Ovary (tissue), 9 donors: ENCODE data around the gene RPTOR. TPM values are rescaled to one million over a fixed set of nuclear protein-coding genes. Genes with fewer than 3 reads are reported as not detected.

ENCODE experiments used
- DNase-seq, 5 donors: peaks; one replicate each; pipeline ENCODE4 v3.0.0-alpha.2; 2019 to 2020
- H3K27ac ChIP-seq, 2 donors: fragments of 200-600 bp; one replicate each; pipeline versions ENCODE4 v1.5.1 to v1.8.0; 2019 to 2022
- H3K27me3 ChIP-seq: fragments of 200-600 bp; one replicate; pipeline ENCODE4 v1.8.0; 2022
- H3K36me3 ChIP-seq: fragments of 200-600 bp; sonication (generic); one replicate; pipeline ENCODE4 v1.5.1; 2019
- H3K4me1 ChIP-seq: one replicate; pipeline ENCODE4 v1.8.1; 2013; ENCODE audit warnings: mild to moderate bottlenecking, moderate library complexity; ENCODE audit not compliant: insufficient read depth
- H3K4me3 ChIP-seq: fragments of 200-600 bp; sonication (generic); one replicate; pipeline ENCODE4 v1.5.1; 2017
- H3K9me3 ChIP-seq, 2 donors: fragments of 200-600 bp in 1 of 2; sonication (generic) in 1 of 2; one replicate each; pipeline versions ENCODE4 v1.5.1 to v1.8.1; 2013 to 2019; ENCODE audit warnings: mild to moderate bottlenecking in 1 of 2, moderate library complexity in 1 of 2
- EP300 ChIP-seq: sonication (generic); formaldehyde crosslinking; IDR thresholded peaks from one replicate; pipeline ENCODE4 v1.6.1; 2017; ENCODE audit warnings: antibody characterized with exemption
- POLR2A ChIP-seq: fragments of 450-650 bp; IDR thresholded peaks from one replicate; pipeline ENCODE4 v1.6.1; 2017; ENCODE audit warnings: antibody characterized with exemption, mild to moderate bottlenecking, moderate library complexity
- WGBS, 3 donors: extraction: QIAGEN DNeasy Blood & Tissue Kit in 1 of 3; methylation state at CpG; one replicate each; pipeline versions ENCODE4 v1.1.5 to v1.1.7; 2013 to 2017; 5-methylcytosine and 5-hydroxymethylcytosine counted together
- intact Hi-C, 4 donors: fragments of 100-400 bp; cut with DNase I; formaldehyde crosslinking; loops; one replicate each; pipeline versions ENCODE4 v1.11.0 to v1.15.1; 2022 to 2023
- polyA plus RNA-seq, 2 donors: library from polyadenylated mRNA; stranded (reverse); fragments of 200-250 nt in 1 of 2; fragments of 350-450 nt in 1 of 2; fragmentation: Illumina TruSeq in 1 of 2; extraction: RNeasy Lipid Tissue Mini Kit (QIAGEN cat#74804) in 1 of 2; gene quantifications; one replicate each; pipeline ENCODE4 v1.2.3, GENCODE V29; 2013 to 2014
- total RNA-seq, 7 donors: library from RNA; depleted of rRNA in 2 of 7; stranded (reverse); fragments of >200 nt in 2 of 7; fragmentation: NEBNext Ultra II Directional in 3 of 7; extraction: Animal tissue kit (Norgen Biotek cat#: 25700) in 3 of 7; gene quantifications; one replicate each; pipeline versions ENCODE4 v1.1.0 to v1.2.4, GENCODE V29; 2016 to 2023
- TF ChIP-seq, protein P1 (sequence below), 3 donors: fragments of 450-650 bp in 2 of 3; fragments of 200-600 bp in 1 of 3; IDR thresholded peaks; one replicate each; pipeline versions ENCODE4 v1.5.1 to v1.8.0; 2016 to 2022; ENCODE audit warnings: antibody characterized with exemption in 3 of 3, mild to moderate bottlenecking in 1 of 3
- donor health status: DM: no; HTN: no; CAD: no; lungs with moderate emphysema.
- donor health status: DM: no; HTN: no; CAD: no.
- donor health status: Bipolar disorder and iron deficiency.
- donor health status: DM: yes; HTN: yes; CAD: no.
- donor health status: DM: no; HTN: no; CAD: no.
- donor health status: DM: yes; HTN: yes; CAD: no.

Gene RPTOR
- total and polyA plus RNA-seq, 9 donors = 11.1 to 41.9 (median 27.9) TPM

DNA sequence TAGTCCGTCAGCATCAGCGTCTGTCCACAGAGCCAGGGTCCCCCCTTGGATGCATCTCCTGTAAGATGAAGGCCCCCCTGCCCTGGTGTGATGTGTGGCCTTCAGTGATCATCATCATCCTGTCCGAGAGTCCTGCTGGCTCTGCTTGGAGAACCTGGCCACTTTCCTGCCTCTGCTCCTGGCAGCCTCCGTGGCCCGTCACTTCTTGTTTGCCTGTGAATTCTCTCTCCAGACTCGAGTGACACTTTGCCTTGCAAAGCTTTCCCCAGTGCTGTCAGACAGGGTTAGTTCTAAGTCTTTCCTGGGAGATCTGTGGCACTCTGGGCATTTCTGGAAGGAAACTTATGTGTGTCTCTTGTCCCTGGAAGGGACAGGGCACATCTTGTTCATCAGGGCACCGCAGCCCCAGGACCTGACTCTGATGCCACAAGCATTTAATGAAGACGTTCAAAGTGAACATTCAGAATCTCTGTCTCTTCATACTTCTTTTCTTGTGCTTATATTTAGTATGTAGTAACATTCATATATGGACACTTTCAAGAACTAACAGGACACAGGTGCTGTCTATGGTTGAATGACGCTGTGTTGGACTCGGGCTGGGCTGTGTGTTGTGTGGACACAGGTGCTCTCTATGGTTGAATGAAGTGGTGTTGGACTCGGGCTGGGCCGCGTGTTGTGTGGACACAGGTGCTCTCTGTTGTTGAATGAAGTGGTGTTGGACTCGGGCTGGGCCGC, 68.5 kb downstream of the RPTOR start:
- intact Hi-C loops = no loop called here
- Histone ChIP-seq H3K4me3 (no peak overlapping the region), H3K9me3 (no peaks in the 10 kb centered on the region), H3K4me1 (no peaks in the 10 kb centered on the region), H3K27me3 (no peaks in the 10 kb centered on the region), H3K36me3 (no peaks in the 10 kb centered on the region), H3K27ac (no peak overlapping the region)
- TF ChIP-seq, protein P1, sequence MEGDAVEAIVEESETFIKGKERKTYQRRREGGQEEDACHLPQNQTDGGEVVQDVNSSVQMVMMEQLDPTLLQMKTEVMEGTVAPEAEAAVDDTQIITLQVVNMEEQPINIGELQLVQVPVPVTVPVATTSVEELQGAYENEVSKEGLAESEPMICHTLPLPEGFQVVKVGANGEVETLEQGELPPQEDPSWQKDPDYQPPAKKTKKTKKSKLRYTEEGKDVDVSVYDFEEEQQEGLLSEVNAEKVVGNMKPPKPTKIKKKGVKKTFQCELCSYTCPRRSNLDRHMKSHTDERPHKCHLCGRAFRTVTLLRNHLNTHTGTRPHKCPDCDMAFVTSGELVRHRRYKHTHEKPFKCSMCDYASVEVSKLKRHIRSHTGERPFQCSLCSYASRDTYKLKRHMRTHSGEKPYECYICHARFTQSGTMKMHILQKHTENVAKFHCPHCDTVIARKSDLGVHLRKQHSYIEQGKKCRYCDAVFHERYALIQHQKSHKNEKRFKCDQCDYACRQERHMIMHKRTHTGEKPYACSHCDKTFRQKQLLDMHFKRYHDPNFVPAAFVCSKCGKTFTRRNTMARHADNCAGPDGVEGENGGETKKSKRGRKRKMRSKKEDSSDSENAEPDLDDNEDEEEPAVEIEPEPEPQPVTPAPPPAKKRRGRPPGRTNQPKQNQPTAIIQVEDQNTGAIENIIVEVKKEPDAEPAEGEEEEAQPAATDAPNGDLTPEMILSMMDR (IDR thresholded peaks at IDR 0.05) = no peak
- TF ChIP-seq POLR2A (no peak), EP300 (no peak)
- no peak for DNase-seq
- WGBS, 3 donors = 92 to 96% (median 96%) methylated on average over 15 of the region's 15 CpGs

DNA sequence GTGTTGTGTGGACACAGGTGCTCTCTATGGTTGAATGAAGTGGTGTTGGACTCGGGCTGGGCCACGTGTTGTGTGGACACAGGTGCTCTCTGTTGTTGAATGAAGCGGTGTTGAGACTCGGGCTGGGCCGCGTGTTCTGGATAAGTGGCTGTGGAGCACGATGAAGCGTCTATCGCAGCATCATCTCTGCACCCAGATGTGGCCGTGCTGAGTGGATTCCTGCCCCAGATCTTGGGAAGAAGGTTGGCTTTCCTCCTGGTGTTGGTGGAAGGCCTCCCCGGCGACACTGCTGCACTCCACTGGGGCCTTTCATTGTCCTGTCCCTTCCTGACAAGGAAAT, 69.1 kb downstream of the RPTOR start:
- Histone ChIP-seq H3K4me3 (no peak overlapping the region), H3K27me3 (no peaks in the 10 kb centered on the region), H3K4me1 (no peaks in the 10 kb centered on the region), H3K36me3 (no peaks in the 10 kb centered on the region), H3K27ac (no peak overlapping the region), H3K9me3 (no peaks in the 10 kb centered on the region)
- DNase-seq = no peak
- 93 to 96% (median 94%) methylated on average over 12 of the region's 12 CpGs for WGBS, 3 donors
- intact Hi-C loops = no loop called here
- TF ChIP-seq POLR2A = no peak
- TF ChIP-seq, protein P1 (IDR thresholded peaks at IDR 0.05) = no peak
- TF ChIP-seq EP300 = no peak

DNA sequence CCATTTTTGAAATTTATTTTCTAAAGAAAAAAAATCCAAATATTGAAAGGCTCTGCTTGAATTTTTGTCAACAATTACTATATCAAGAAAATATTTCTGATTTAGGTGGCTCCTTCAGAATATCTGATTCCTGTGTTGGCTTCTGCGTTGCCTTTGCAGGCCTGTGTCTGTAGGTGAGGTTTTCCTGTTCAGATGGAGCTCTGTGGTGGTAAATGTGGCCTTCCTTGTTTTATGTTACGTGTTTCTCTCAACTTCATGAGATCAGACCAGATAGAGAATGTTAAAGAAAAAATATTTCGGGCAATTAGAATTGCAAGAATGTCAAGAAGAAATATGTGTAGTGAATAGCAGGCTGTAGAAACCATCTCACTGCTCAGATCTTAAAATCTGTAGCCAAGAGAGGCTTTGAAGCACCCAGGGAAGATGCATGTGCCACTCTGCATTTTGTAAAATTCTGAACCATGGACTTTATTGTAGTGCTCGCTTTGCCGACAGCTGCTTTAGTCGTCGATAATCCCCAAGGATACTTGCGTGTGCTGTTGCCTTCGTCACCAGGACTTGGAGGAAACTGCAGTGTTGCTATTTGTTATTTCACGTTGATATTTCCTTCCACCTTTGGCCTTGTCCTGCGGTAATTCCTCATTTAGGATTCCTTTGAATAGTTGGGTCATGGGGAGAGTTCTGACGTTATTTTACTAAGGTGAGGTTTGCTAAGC, 69.9 kb downstream of the RPTOR start:
- Histone ChIP-seq H3K36me3 (no peaks in the 10 kb centered on the region), H3K27me3 (no peaks in the 10 kb centered on the region), H3K9me3 (no peaks in the 10 kb centered on the region), H3K27ac (no peak overlapping the region), H3K4me3 (no peak overlapping the region), H3K4me1 (no peaks in the 10 kb centered on the region)
- intact Hi-C loops = no loop called here
- no peak for DNase-seq
- WGBS, 3 donors = 92 to 96% (median 94%) methylated on average over 12 of the region's 12 CpGs
- TF ChIP-seq POLR2A (no peak), EP300 (no peak)
- TF ChIP-seq, protein P1 (IDR thresholded peaks at IDR 0.05) = no peak

DNA sequence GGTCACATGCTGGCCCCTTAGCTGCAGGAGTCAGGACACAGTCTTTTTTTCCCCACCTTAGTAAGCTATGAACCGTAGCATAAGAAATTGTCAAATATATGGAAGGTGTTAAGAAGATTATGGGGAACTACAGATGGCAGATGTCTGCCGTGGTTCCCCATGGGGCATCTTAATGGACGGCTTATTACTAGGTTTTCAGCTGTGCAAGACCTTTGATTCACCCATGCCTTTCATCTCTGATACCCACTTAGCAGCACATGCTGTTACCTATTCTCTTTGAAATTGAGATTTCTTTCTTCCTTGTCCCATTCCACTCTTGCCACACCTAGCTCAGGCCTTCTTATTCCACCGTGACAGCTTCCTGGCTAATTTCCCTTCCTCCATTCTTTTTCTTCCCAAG, 70.7 kb downstream of the RPTOR start:
- TF ChIP-seq EP300 (no peak), POLR2A (no peak)
- TF ChIP-seq, protein P1 (IDR thresholded peaks at IDR 0.05) = no peak
- H3K9me3 ChIP-seq = no peaks in the 10 kb centered on the region
- WGBS, 3 donors = 95 to 97% (median 96%) methylated on average over 4 of the region's 4 CpGs
- H3K36me3 ChIP-seq = no peaks in the 10 kb centered on the region
- H3K4me1 ChIP-seq = no peaks in the 10 kb centered on the region
- no peak overlapping the region for H3K4me3 ChIP-seq
- H3K27ac ChIP-seq = no peak overlapping the region
- intact Hi-C loops = no loop called here
- H3K27me3 ChIP-seq = no peaks in the 10 kb centered on the region
- DNase-seq = no peak
